Endothelial cell of umbilical vein (primary cell): ENCODE data around the gene GLRA1. TPM values are rescaled to one million over a fixed set of nuclear protein-coding genes. Genes with fewer than 3 reads are reported as not detected.

Experiments used
- BruUV-seq: library from RNA; stranded (reverse); fragments of 400-500 nt; replicated peaks from 2 replicates; lab custom pipeline; 2021; lab: Mats Ljungman, UMichigan
- CTCF ChIA-PET: fragments of 300-600, 350-600 bp; sonication (Branson Sonifier 250); formaldehyde crosslinking; loops from one replicate; lab custom pipeline; 2021; ENCODE audit warnings: antibody characterized with exemption, inconsistent platforms; lab: Charles Lee
- POLR2A ChIA-PET: fragments of 300-600, 350-600 bp; sonication (Branson Sonifier 250); formaldehyde crosslinking; loops from one replicate; lab custom pipeline; 2021; ENCODE audit warnings: antibody characterized with exemption, inconsistent platforms; lab: Charles Lee
- DNase-seq: peaks from one replicate; pipeline ENCODE4 v3.0.0-alpha.2; 2011; ENCODE audit warnings: low read depth, low spot score
- FAIRE-seq: peaks from 2 replicates; lab custom pipeline; 2011; peaks lifted over from hg19 to GRCh38; lab: Jason Lieb, UNC
- H2AFZ ChIP-seq: 2 replicates; pipeline ENCODE4 v1.6.0; 2012; ENCODE audit warnings: low read depth, low read length, control low read depth, inconsistent platforms
- H3K27ac ChIP-seq: 2 replicates; pipeline ENCODE4 v1.5.1; 2011; ENCODE audit warnings: low read depth, mild to moderate bottlenecking, control low read depth, low read length, moderate library complexity; ENCODE audit not compliant: insufficient read depth
- H3K27me3 ChIP-seq, 2 experiments: 2 replicates each; pipeline versions ENCODE4 v1.6.0 to v1.6.1; 2011; ENCODE audit warnings: low read length in 2 of 2, mixed read lengths in 1 of 2; ENCODE audit not compliant: control insufficient read depth in 2 of 2, insufficient read depth in 2 of 2
- H3K36me3 ChIP-seq, 2 experiments: 2 replicates in 1 of 2; 3 replicates in 1 of 2; pipeline ENCODE4 v1.5.1; 2011; ENCODE audit warnings: low read length in 2 of 2, mild to moderate bottlenecking in 1 of 2, moderate library complexity in 1 of 2; ENCODE audit not compliant: control insufficient read depth in 2 of 2, insufficient read depth in 2 of 2; ENCODE audit errors: extremely low read depth in 1 of 2
- H3K4me1 ChIP-seq: 3 replicates; pipeline ENCODE4 v1.5.1; 2011; ENCODE audit warnings: mild to moderate bottlenecking, low read length; ENCODE audit not compliant: control insufficient read depth, insufficient read depth; ENCODE audit errors: extremely low read depth
- H3K4me2 ChIP-seq: 2 replicates; pipeline ENCODE4 v1.6.1; 2011; ENCODE audit warnings: low read length, control low read depth, mixed read lengths; ENCODE audit not compliant: insufficient read depth
- H3K4me3 ChIP-seq, 3 experiments: fragments of 200-600 bp in 1 of 3; sonication (generic), shearing (Covaris generic) in 1 of 3; replicated peaks in 1 of 3; 2 replicates each; pipeline ENCODE4 v1.5.1; 2011 to 2016; ENCODE audit warnings: control low read depth in 3 of 3, low read length in 3 of 3, mild to moderate bottlenecking in 2 of 3, inconsistent platforms in 1 of 3, low read depth in 1 of 3, moderate library complexity in 1 of 3; ENCODE audit not compliant: insufficient read depth in 1 of 3
- H3K79me2 ChIP-seq: 2 replicates; pipeline ENCODE4 v1.6.0; 2012; ENCODE audit warnings: low read length, inconsistent platforms; ENCODE audit not compliant: control insufficient read depth, insufficient read depth
- H3K9ac ChIP-seq: replicated peaks from 2 replicates; pipeline ENCODE3; 2011; ENCODE audit warnings: low read length, control low read depth; ENCODE audit not compliant: insufficient read depth; ENCODE audit errors: extremely low read depth
- H3K9me1 ChIP-seq: replicated peaks from 3 replicates; pipeline ENCODE4 v1.6.0; 2011; ENCODE audit warnings: mild to moderate bottlenecking, low read length; ENCODE audit not compliant: control insufficient read depth, insufficient read depth; ENCODE audit errors: extremely low read depth
- H3K9me3 ChIP-seq: replicated peaks from 2 replicates; pipeline ENCODE4 v1.5.1; 2012; ENCODE audit warnings: low read length, inconsistent platforms; ENCODE audit not compliant: control insufficient read depth, insufficient read depth
- H4K20me1 ChIP-seq: replicated peaks from 2 replicates; pipeline ENCODE3; 2011; ENCODE audit warnings: mild to moderate bottlenecking, low read length; ENCODE audit not compliant: control insufficient read depth, insufficient read depth; ENCODE audit errors: extremely low read depth
- EZH2 ChIP-seq: IDR thresholded peaks from 2 replicates; pipeline ENCODE4 v1.6.1; 2012; ENCODE audit warnings: borderline replicate concordance, low read depth, mild to moderate bottlenecking, moderate library complexity, low read length, inconsistent platforms; ENCODE audit not compliant: severe bottlenecking
- FOS ChIP-seq: IDR thresholded peaks from 2 replicates; pipeline ENCODE4 v1.6.1; 2011; ENCODE audit warnings: mild to moderate bottlenecking, low read length, moderate library complexity, borderline replicate concordance; ENCODE audit not compliant: insufficient read depth
- JUN ChIP-seq: IDR thresholded peaks from 2 replicates; pipeline ENCODE4 v1.6.1; 2011; ENCODE audit warnings: borderline replicate concordance, low read depth; ENCODE audit not compliant: insufficient read length, insufficient read depth
- MYC ChIP-seq: IDR thresholded peaks from one replicate; pipeline ENCODE4 v1.6.1; 2011; ENCODE audit warnings: mild to moderate bottlenecking, low read depth, low read length
- POLR2A ChIP-seq: IDR thresholded peaks from 2 replicates; pipeline ENCODE4 v1.6.1; 2012; ENCODE audit warnings: low read depth, mild to moderate bottlenecking, control low read depth, low read length
- dilution Hi-C: fragments of 300-500 bp; cut with MboI; formaldehyde crosslinking; loops from one replicate; pipeline ENCODE4 v1.15.0; 2019; ENCODE audit warnings: low sequenced_read_pairs; ENCODE audit not compliant: extremely low pct_ligation_motif_present
- intact Hi-C: fragments of 100-400 bp; cut with micrococcal nuclease; formaldehyde crosslinking; loops from one replicate; pipeline ENCODE4 v1.10.0; 2022
- polyA plus RNA-seq, 4 experiments: library from polyadenylated mRNA; depleted of rRNA in 3 of 4; stranded (reverse) in 3 of 4; unstranded in 1 of 4; fragments of >200 nt; gene quantifications; 2 replicates each; pipeline versions ENCODE4 v1.2.1 to v1.2.3, GENCODE V29; 2011 to 2012; ENCODE audit warnings: missing spikeins in 1 of 4
- small RNA-seq: library from RNA; depleted of rRNA; stranded (forward); fragments of <200 nt; gene quantifications from one replicate; pipeline ENCODE3, GENCODE V24; 2012; ENCODE audit warnings: low replicate concordance, low read depth; ENCODE audit not compliant: insufficient read depth, insufficient read length
- total RNA-seq: library from RNA; stranded (reverse); gene quantifications from 2 replicates; pipeline ENCODE4 v1.2.3, GENCODE V29; 2021
- TF ChIP-seq, protein P1 (sequence below): IDR thresholded peaks from 2 replicates; pipeline ENCODE4 v1.6.1; 2011; ENCODE audit not compliant: insufficient read depth, insufficient read length

GLRA1 gene
- total and polyA plus RNA-seq, 2 donors (not counting 3 experiments of a cell fraction or from before 2014, with no cell fraction given), result not detected

DNA sequence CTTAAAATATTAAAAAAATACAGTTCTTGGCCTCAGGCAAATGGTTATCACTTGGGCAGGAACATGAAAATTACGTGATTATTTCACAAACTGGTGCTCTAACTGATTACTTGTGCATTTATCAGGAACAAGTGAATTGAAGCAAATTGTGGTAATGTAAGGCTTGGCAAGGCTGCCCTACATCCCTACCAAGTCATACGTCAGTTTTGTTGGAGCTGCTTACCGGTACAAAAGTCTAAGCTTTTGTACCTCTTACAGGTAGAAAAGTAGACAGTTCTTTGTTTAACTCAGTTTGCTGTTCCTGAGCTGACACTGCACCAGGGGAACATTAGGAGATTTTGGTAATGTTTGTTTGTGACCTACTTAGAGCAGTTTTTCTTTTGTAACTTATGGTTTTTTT, 150.7 kb downstream of the GLRA1 start:
- H3K4me3 ChIP-seq, result peak overlapping the region; percentile 27 to 85 (median 65)
- H3K9me1 ChIP-seq, result no peaks in the 10 kb centered on the region
- H3K36me3 ChIP-seq, result peaks cover 2% of the 10 kb centered on the region in 2 experiments
- peak overlapping the region; percentile 78 for H3K9ac ChIP-seq
- CTCF ChIA-PET, result interaction anchor here (0.7 to 1.4 kb wide), 4 partner anchors 8 to 52 kb away, joined by 3 to 7 read pairs (median 4); no protein-coding TSS in a partner anchor
- peaks cover 32% of the 10 kb centered on the region for H3K4me1 ChIP-seq
- DNase-seq (peak; percentile 18), FAIRE-seq (peak; percentile 37)
- H3K4me2 ChIP-seq, result peak overlapping the region; percentile 97
- H3K27ac ChIP-seq, result peak overlapping the region; percentile 14
- dilution Hi-C loops, result no loop called here
- H3K27me3 ChIP-seq, result no peaks in the 10 kb centered on the region
- POLR2A ChIA-PET, result interaction anchor here (0.6 kb wide), 1 partner anchor 11 kb away, joined by 3 read pairs; no protein-coding TSS in a partner anchor
- no peaks in the 10 kb centered on the region for H3K9me3 ChIP-seq
- H2AFZ ChIP-seq, result no peak overlapping the region
- intact Hi-C loops, result loop anchor here (1.0 to 10.0 kb wide), 2 partner anchors 8 to 519 kb away; partner anchors contain the start of gene GM2A
- H4K20me1 ChIP-seq, result peaks cover 17% of the 10 kb centered on the region
- no TSS peak for BruUV-seq
- H3K79me2 ChIP-seq, result peaks cover 69% of the 10 kb centered on the region
- TF ChIP-seq FOS, result no peak
- no peak for TF ChIP-seq EZH2
- TF ChIP-seq, protein P1, sequence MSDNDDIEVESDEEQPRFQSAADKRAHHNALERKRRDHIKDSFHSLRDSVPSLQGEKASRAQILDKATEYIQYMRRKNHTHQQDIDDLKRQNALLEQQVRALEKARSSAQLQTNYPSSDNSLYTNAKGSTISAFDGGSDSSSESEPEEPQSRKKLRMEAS, result no peak

DNA sequence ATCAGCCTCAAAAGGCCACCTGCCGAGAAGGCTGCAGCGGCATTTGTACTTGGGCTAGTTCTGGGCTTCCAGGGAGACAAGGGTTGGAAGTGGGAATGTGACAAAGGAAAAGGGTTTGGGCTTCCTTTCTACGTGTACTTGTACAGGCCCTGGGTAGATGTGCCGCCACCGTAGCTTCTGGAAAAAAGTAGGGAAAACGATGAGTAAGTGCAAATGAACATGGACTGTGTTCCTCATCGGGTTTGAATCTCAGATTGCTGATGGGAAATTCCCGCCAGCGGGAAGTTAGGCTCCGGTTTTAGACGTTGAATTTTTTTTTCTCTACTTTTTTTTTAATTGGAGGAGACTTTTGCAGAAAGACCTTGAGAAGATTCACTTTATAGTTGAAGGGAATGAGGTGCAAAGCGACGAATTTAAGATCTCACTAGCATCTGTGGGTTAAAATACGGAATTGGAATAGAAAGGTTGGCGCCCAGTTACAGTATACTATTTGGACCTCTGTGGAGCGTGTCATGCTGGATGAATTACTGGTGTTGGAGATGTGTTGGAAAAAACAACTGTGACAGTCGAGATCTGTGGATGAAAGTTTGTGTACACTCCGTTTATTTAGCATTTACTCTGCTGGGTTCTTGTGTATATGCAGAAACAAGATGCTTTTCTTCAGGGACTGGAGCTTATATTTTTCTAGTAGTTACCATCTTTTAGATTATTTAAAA, 151.6 kb downstream of the GLRA1 start:
- Histone ChIP-seq H3K9me1 (no peaks in the 10 kb centered on the region), H2AFZ (no peak overlapping the region), H3K9me3 (no peaks in the 10 kb centered on the region), H3K9ac (peak overlapping the region; percentile 78), H4K20me1 (peaks cover 17% of the 10 kb centered on the region), H3K36me3 (peaks cover under 1 to 2% of the 10 kb centered on the region in 2 experiments), H3K4me1 (peaks cover 32% of the 10 kb centered on the region), H3K4me3 (peak overlapping the region; percentile 62 to 85 (median 65)), H3K27ac (peak overlapping the region; percentile 21), H3K79me2 (peaks cover 60% of the 10 kb centered on the region), H3K27me3 (no peaks in the 10 kb centered on the region), H3K4me2 (peak overlapping the region; percentile 97)
- DNase-seq (peak; percentile 49), FAIRE-seq (peak; percentile 63)
- dilution Hi-C loops (no loop called here), intact Hi-C loops (loop anchor here (1.0 to 10.0 kb wide), 2 partner anchors 9 to 518 kb away; partner anchors contain the start of gene GM2A)
- TF ChIP-seq MYC (no peak), JUN (no peak), POLR2A (peak; percentile 38)
- ChIA-PET POLR2A (interaction anchor here (0.6 to 0.7 kb wide), 3 partner anchors 10 to 26 kb away, joined by 3 to 9 read pairs (median 5); no protein-coding TSS in a partner anchor), CTCF (interaction anchor here (0.8 to 3.0 kb wide), 6 partner anchors 9 to 120 kb away, joined by 3 to 25 read pairs (median 4); partner anchors contain the start of gene ATOX1)
- TSS peak; percentile 24 for BruUV-seq

Small RNA genes within 50 kb of the gene (small RNA-seq; reads per million reads assigned to genes)
- gene RNA5SP198, result not detected

Other genes with a start within 250 kb of the GLRA1 start
- 3,114 and 3,174 TPM in 2 replicates for gene SPARC, start 237.9 kb downstream of the GLRA1 start, total RNA-seq
- gene SPARC, start 237.9 kb downstream of the GLRA1 start, polyA plus RNA-seq, result 2,962 and 4,504 TPM in 2 replicates
- gene ATOX1, start 166.2 kb downstream of the GLRA1 start, total RNA-seq, result 113 and 130 TPM in 2 replicates
- gene ATOX1, start 166.2 kb downstream of the GLRA1 start, polyA plus RNA-seq, result 292 and 392 TPM in 2 replicates
- 255 and 262 TPM in 2 replicates for gene G3BP1, start 152.9 kb downstream of the GLRA1 start, total RNA-seq
- gene G3BP1, start 152.9 kb downstream of the GLRA1 start, polyA plus RNA-seq, result 39.5 and 50.5 TPM in 2 replicates